T-cell (primary cell): Measurements from ENCODE around the gene PPT2. TPM values are rescaled to one million over a fixed set of nuclear protein-coding genes. Genes with fewer than 3 reads are reported as not detected.
"Not testable (repeated sequence)": the region's sequence is repeated elsewhere in the genome, so short reads cannot be mapped to it uniquely, and the experiment has no call there.

ENCODE experiments used
- ATAC-seq, 4 experiments: fragments of 200-7000 bp in 3 of 4; fragments of 150-1000 bp in 1 of 4; cut with Tn5 transposase; replicated peaks in 1 of 4; 1 replicate in 3 of 4; 2 replicates in 1 of 4; pipeline ENCODE4 v1.10.0; 2021; ENCODE audit warnings: moderate library complexity in 3 of 4, mild to moderate bottlenecking in 2 of 4, moderate number of reproducible peaks in 1 of 4
- CTCF ChIA-PET, 2 donors: fragments of 300-600 bp; sonication (Branson Sonifier 250); formaldehyde crosslinking; loops; one replicate each; lab custom pipeline; 2022; ENCODE audit warnings: antibody characterized with exemption in 2 of 2; lab: Charles Lee
- POLR2A ChIA-PET, 2 donors: fragments of 300-600 bp; sonication (Branson Sonifier 250); formaldehyde crosslinking; loops; one replicate each; lab custom pipeline; 2022; ENCODE audit warnings: antibody characterized with exemption in 2 of 2; lab: Charles Lee
- DNase-seq, 35 experiments: peaks; one replicate each; pipeline versions ENCODE4 v3.0.0 to v3.0.0-alpha.2; 2013 to 2023
- H3K27ac ChIP-seq: one replicate; pipeline ENCODE4 v1.5.1; 2013; ENCODE audit warnings: low read length
- H3K27me3 ChIP-seq, 2 experiments: replicated peaks in 1 of 2; 1 replicate in 1 of 2; 2 replicates in 1 of 2; pipeline versions ENCODE4 v1.6.1 to v1.7.0; 2013; ENCODE audit warnings: low read length in 1 of 2, mixed read lengths in 1 of 2; ENCODE audit not compliant: control insufficient read depth in 2 of 2, insufficient read depth in 2 of 2; ENCODE audit errors: extremely low read depth in 1 of 2
- H3K36me3 ChIP-seq, 2 donors: 1 replicate in 1 of 2; 2 replicates in 1 of 2; pipeline versions ENCODE4 v1.6.1 to v1.7.0; 2013; ENCODE audit warnings: low read length in 1 of 2; ENCODE audit not compliant: control insufficient read depth in 2 of 2, insufficient read depth in 1 of 2; ENCODE audit errors: extremely low read depth in 1 of 2
- H3K4me1 ChIP-seq, 2 experiments: 1 replicate in 1 of 2; 2 replicates in 1 of 2; pipeline versions ENCODE4 v1.6.1 to v1.7.0; 2013; ENCODE audit warnings: low read length in 2 of 2, mixed read lengths in 1 of 2; ENCODE audit not compliant: insufficient read depth in 2 of 2, control insufficient read depth in 1 of 2; ENCODE audit errors: extremely low read depth in 1 of 2
- H3K4me3 ChIP-seq, 2 donors: 1 replicate in 1 of 2; 2 replicates in 1 of 2; pipeline versions ENCODE4 v1.5.1 to v1.7.0; 2013; ENCODE audit warnings: mild to moderate bottlenecking in 2 of 2, low read length in 1 of 2, moderate library complexity in 1 of 2; ENCODE audit not compliant: control insufficient read depth in 1 of 2; ENCODE audit errors: extremely low read depth in 1 of 2
- H3K9me3 ChIP-seq: 2 replicates; pipeline ENCODE4 v1.7.0; 2013
- H3K27ac Mint-ChIP-seq, 2 donors: one replicate each; pipeline ENCODE4 v1.8.0; 2020 to 2021; ENCODE audit warnings: mild to moderate bottlenecking in 2 of 2, mixed read lengths in 2 of 2
- H3K27me3 Mint-ChIP-seq, 2 donors: one replicate each; pipeline ENCODE4 v1.8.0; 2021 to 2022; ENCODE audit warnings: mixed read lengths in 2 of 2
- H3K36me3 Mint-ChIP-seq: one replicate; pipeline ENCODE4 v1.8.0; 2021; ENCODE audit warnings: mixed read lengths
- H3K4me1 Mint-ChIP-seq, 3 donors: one replicate each; pipeline ENCODE4 v1.8.0; 2020 to 2022; ENCODE audit warnings: mixed read lengths in 3 of 3, mild to moderate bottlenecking in 1 of 3
- H3K4me3 Mint-ChIP-seq, 3 donors: one replicate each; pipeline ENCODE4 v1.8.0; 2020 to 2022; ENCODE audit warnings: mild to moderate bottlenecking in 3 of 3, mixed read lengths in 3 of 3, moderate library complexity in 3 of 3
- H3K9me3 Mint-ChIP-seq, 3 donors: one replicate each; pipeline ENCODE4 v1.8.0; 2020 to 2022; ENCODE audit warnings: mixed read lengths in 3 of 3
- WGBS: methylation state at CpG from one replicate; pipeline ENCODE4 v1.1.5; 2013; ENCODE audit warnings: missing lambda C conversion rate; ENCODE audit not compliant: insufficient coverage; 5-methylcytosine and 5-hydroxymethylcytosine counted together
- total RNA-seq, 35 experiments: library from RNA in 6 of 35; stranded (reverse) in 6 of 35; fragments of 120-200 nt in 1 of 35; gene quantifications; one replicate each; pipeline versions ENCODE4 v1.2.1 to v1.2.4 and lab custom pipeline; 2013 to 2026

The PPT2 gene
- total RNA-seq, 5 donors from 2014 or later (not counting 1 experiment from before 2014, with no cell fraction given) = 11.2 to 25.6 (median 19.3) TPM

- no peaks in the 10 kb centered on the region for H3K4me1 ChIP-seq
- POLR2A ChIA-PET = no interaction called here
- no peaks in the 10 kb centered on the region for H3K27me3 Mint-ChIP-seq
- ATAC-seq (no peak), DNase-seq (no peak)
- no peaks in the 10 kb centered on the region for H3K36me3 Mint-ChIP-seq
- no peaks in the 10 kb centered on the region for H3K9me3 ChIP-seq
- H3K36me3 ChIP-seq = no peaks in the 10 kb centered on the region
- WGBS = no CpG with 5 or more reads among the region's 1 CpG
- H3K27me3 ChIP-seq = peaks cover 0 to 3% of the 10 kb centered on the region in 2 experiments
- H3K9me3 Mint-ChIP-seq = no peaks in the 10 kb centered on the region
- H3K4me3 ChIP-seq = no peak overlapping the region
- H3K4me1 Mint-ChIP-seq = no peaks in the 10 kb centered on the region
- CTCF ChIA-PET = interaction anchor here in 1 of 2 donors (0.7 kb wide), 1 partner anchor 1469 kb away, joined by 3 read pairs; no protein-coding TSS in a partner anchor
- H3K27ac Mint-ChIP-seq = no peak overlapping the region
- no peak overlapping the region for H3K4me3 Mint-ChIP-seq
- no peak overlapping the region for H3K27ac ChIP-seq
Observed at GRCh38 chr6:32208996-32209395, 55.1 kb downstream of the PPT2 start.

GRCh38 chr6:32210191-32210601 is 56.3 kb downstream of the PPT2 start:
- Mint-ChIP-seq H3K9me3 (no peaks in the 10 kb centered on the region), H3K4me1 (no peaks in the 10 kb centered on the region), H3K27me3 (no peaks in the 10 kb centered on the region), H3K36me3 (no peaks in the 10 kb centered on the region), H3K27ac (no peak overlapping the region), H3K4me3 (no peak overlapping the region)
- 81% methylated on average over 5 of the region's 5 CpGs for WGBS
- Histone ChIP-seq H3K4me1 (no peaks in the 10 kb centered on the region), H3K36me3 (no peaks in the 10 kb centered on the region), H3K9me3 (no peaks in the 10 kb centered on the region), H3K4me3 (no peak overlapping the region), H3K27ac (no peak overlapping the region), H3K27me3 (no peaks in the 10 kb centered on the region)
- POLR2A ChIA-PET = no interaction called here
- ATAC-seq (no peak), DNase-seq (no peak)
- CTCF ChIA-PET = no interaction called here

- CTCF ChIA-PET, H3K27ac Mint-ChIP-seq, H3K4me3 ChIP-seq, H3K4me3 Mint-ChIP-seq, H3K9me3 Mint-ChIP-seq, H3K27ac ChIP-seq, POLR2A ChIA-PET, ATAC-seq, H3K27me3 ChIP-seq, H3K9me3 ChIP-seq, H3K4me1 Mint-ChIP-seq, H3K4me1 ChIP-seq, H3K36me3 Mint-ChIP-seq, H3K27me3 Mint-ChIP-seq, DNase-seq, H3K36me3 ChIP-seq: not testable (repeated sequence)
- no CpG with 5 or more reads among the region's 4 CpGs for WGBS
Observed at GRCh38 chr6:32211432-32211831, 57.5 kb downstream of the PPT2 start.

- ATAC-seq (no peak), DNase-seq (no peak)
- no peak overlapping the region for H3K27ac ChIP-seq
- H3K4me3 ChIP-seq = no peak overlapping the region
- H3K4me3 Mint-ChIP-seq = no peak overlapping the region
- peak overlapping the region in 1 of 2 donors; percentile 11 for H3K27ac Mint-ChIP-seq
- H3K9me3 Mint-ChIP-seq = no peaks in the 10 kb centered on the region
- H3K4me1 ChIP-seq = no peaks in the 10 kb centered on the region
- ChIA-PET CTCF (no interaction called here), POLR2A (interaction anchor here in 1 of 2 donors (0.5 kb wide), 1 partner anchor 33 kb away, joined by 4 read pairs; no protein-coding TSS in a partner anchor)
- H3K27me3 Mint-ChIP-seq = no peaks in the 10 kb centered on the region
- H3K9me3 ChIP-seq = no peaks in the 10 kb centered on the region
- no peaks in the 10 kb centered on the region for H3K4me1 Mint-ChIP-seq
- H3K27me3 ChIP-seq = no peaks in the 10 kb centered on the region
- H3K36me3 ChIP-seq = no peaks in the 10 kb centered on the region
- WGBS = 79% methylated on average over 10 of the region's 12 CpGs
- no peaks in the 10 kb centered on the region for H3K36me3 Mint-ChIP-seq
Observed at GRCh38 chr6:32212076-32212760, 58.3 kb downstream of the PPT2 start.

Other genes with a start within 250 kb of the PPT2 start
- 1 to 10 TPM; 1.3 to 5.1 (median 3.7) TPM for gene C2, start 226.4 kb upstream of the PPT2 start, total RNA-seq
- gene CFB, start 208.0 kb upstream of the PPT2 start, total RNA-seq = 1 to 10 TPM in 3 of 5 donors, not detected in 2; 1.3 to 2.2 (median 1.8) TPM
- 10 to 100 TPM; 47.5 to 51.0 (median 49.4) TPM for gene NELFE, start 195.2 kb upstream of the PPT2 start, total RNA-seq
- 100 to 1,000 TPM; 104 to 169 (median 112) TPM for gene SKIC2, start 195.0 kb upstream of the PPT2 start, total RNA-seq
- 10 to 100 TPM; 30.2 to 53.2 (median 35.4) TPM for gene DXO, start 182.0 kb upstream of the PPT2 start, total RNA-seq
- 10 to 100 TPM in 1 of 5 donors, 1 to 10 TPM in 4; 3.5 to 11.6 (median 6.1) TPM for gene C4A, start 172.1 kb upstream of the PPT2 start, total RNA-seq
- 1 to 10 TPM; 5.5 to 8.4 (median 7.5) TPM for gene C4B, start 139.3 kb upstream of the PPT2 start, total RNA-seq
- 1 to 10 TPM in 3 of 5 donors, under 1 TPM in 2; 0.43 to 2.2 (median 1.6) TPM for gene CYP21A2, start 115.7 kb upstream of the PPT2 start, total RNA-seq
- 10 to 100 TPM in 4 of 5 donors, 1 to 10 TPM in 1; 8.0 to 20.9 (median 15.4) TPM for gene TNXB, start 44.8 kb upstream of the PPT2 start, total RNA-seq
- 100 to 1,000 TPM; 106 to 151 (median 145) TPM for gene ATF6B, start 25.9 kb upstream of the PPT2 start, total RNA-seq
- 1 to 10 TPM in 4 of 5 donors, under 1 TPM in 1; 0.83 to 3.7 (median 1.5) TPM for gene FKBPL, start 23.9 kb upstream of the PPT2 start, total RNA-seq
- gene PRRT1, start 2.2 kb upstream of the PPT2 start, total RNA-seq = 1 to 10 TPM; 1.7 to 3.3 (median 2.3) TPM
- gene EGFL8, start 10.5 kb downstream of the PPT2 start, total RNA-seq = 10 to 100 TPM; 13.9 to 18.9 (median 16.9) TPM
- gene AGPAT1, start 21.9 kb downstream of the PPT2 start, total RNA-seq = 10 to 100 TPM; 23.5 to 34.6 (median 31.0) TPM
- gene RNF5, start 24.3 kb downstream of the PPT2 start, total RNA-seq = 10 to 100 TPM; 23.6 to 49.3 (median 44.6) TPM
- 10 to 100 TPM; 42.6 to 81.4 (median 67.7) TPM for gene AGER, start 30.1 kb downstream of the PPT2 start, total RNA-seq
- 100 to 1,000 TPM; 124 to 171 (median 148) TPM for gene PBX2, start 36.1 kb downstream of the PPT2 start, total RNA-seq
- gene GPSM3, start 38.5 kb downstream of the PPT2 start, total RNA-seq = 100 to 1,000 TPM; 267 to 311 (median 274) TPM
- 1 to 10 TPM in 3 of 5 donors, under 1 TPM in 2; 0.70 to 1.7 (median 1.1) TPM for gene NOTCH4, start 69.9 kb downstream of the PPT2 start, total RNA-seq
- gene TSBP1, start 217.8 kb downstream of the PPT2 start, total RNA-seq = not detected